ENCODE data around the gene ATP6V1F. TPM values are rescaled to one million over a fixed set of nuclear protein-coding genes. Genes with fewer than 3 reads are reported as not detected.
A peak's percentile ranks its signal among the peaks of the same experiment; 100 is the strongest.

Gene ATP6V1F
- total RNA-seq, 1 experiment from 2014 or later: 149 TPM

- Histone ChIP-seq H3K27me3 (ENCODE audit: insufficient read depth, low read length) (no peaks in the 10 kb centered on the region), H3K4me1 (ENCODE audit: control insufficient read depth in 1 of 2, insufficient read depth in 2 of 2, low read length in 2 of 2) (peaks cover 0 to 8% of the 10 kb centered on the region in 2 experiments; a peak in 2 of 4 replicates), H3K9ac (ENCODE audit: low read length) (no peak overlapping the region), H3K27ac (ENCODE audit: low read depth, low read length) (no peak overlapping the region), H3K9me3 (ENCODE audit: control insufficient read depth in 1 of 2, insufficient read depth in 1 of 2, low read depth in 1 of 2, low read length in 2 of 2) (no peaks in the 10 kb centered on the region), H3K79me2 (ENCODE audit: insufficient read depth, low read length) (no peaks in the 10 kb centered on the region), H3K36me3 (ENCODE audit: control insufficient read depth in 1 of 2, insufficient read depth in 2 of 2, low read length in 2 of 2) (peaks cover 0 to 22% of the 10 kb centered on the region in 2 experiments; a peak in 1 of 4 replicates), H4K20me1 (ENCODE audit: insufficient read depth) (no peaks in the 10 kb centered on the region), H2AFZ (ENCODE audit: low read depth, low read length, poor library complexity, severe bottlenecking) (no peak overlapping the region), H3K4me2 (ENCODE audit: low read length) (no peak overlapping the region), H3K4me3 (replicated peaks in 1 of 2; ENCODE audit: low read depth in 1 of 2, low read length in 2 of 2) (no peak overlapping the region), H3K9me2 (ENCODE audit: insufficient read depth) (no peaks in the 10 kb centered on the region)
- TSS peak; percentile 34 for BruUV-seq (replicated peaks)
- intact Hi-C loops (cut with micrococcal nuclease): no loop called here
- no peak for DNase-seq (ENCODE audit: low read depth, low spot score)
- RAD21 ChIA-PET (ENCODE audit: low non-redundant PET in 1 of 2, low total read pairs in 2 of 2, uncharacterized antibody in 2 of 2, unreplicated experiment in 2 of 2): no interaction called here
- ATAC-seq: no peak
- TF ChIP-seq JUND (IDR thresholded peaks at IDR 0.05): no peak
- TF ChIP-seq SIN3A (IDR thresholded peaks at IDR 0.05; ENCODE audit: low read depth): no peak
- TF ChIP-seq, protein P1, sequence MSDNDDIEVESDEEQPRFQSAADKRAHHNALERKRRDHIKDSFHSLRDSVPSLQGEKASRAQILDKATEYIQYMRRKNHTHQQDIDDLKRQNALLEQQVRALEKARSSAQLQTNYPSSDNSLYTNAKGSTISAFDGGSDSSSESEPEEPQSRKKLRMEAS (IDR thresholded peaks at IDR 0.05): no peak
- TF ChIP-seq EZH2phosphoT487 (IDR thresholded peaks at IDR 0.05; ENCODE audit: borderline replicate concordance): no peak
- no peak for TF ChIP-seq RAD21 (IDR thresholded peaks at IDR 0.05; ENCODE audit: low read depth)
- TF ChIP-seq SP1 (IDR thresholded peaks at IDR 0.05; ENCODE audit: low read depth): no peak
- no peak for TF ChIP-seq ELF1 (IDR thresholded peaks at IDR 0.05; ENCODE audit: borderline replicate concordance, low read depth)
- no peak for TF ChIP-seq FOSL1 (IDR thresholded peaks at IDR 0.05; ENCODE audit: low read depth)
- TF ChIP-seq YY1 (IDR thresholded peaks at IDR 0.05; ENCODE audit: extremely low read depth, insufficient replicate concordance, low read depth, low read length): no peak
- no peak for TF ChIP-seq SRF (IDR thresholded peaks at IDR 0.05; ENCODE audit: low read depth)
- no peak for TF ChIP-seq EGR1 (IDR thresholded peaks at IDR 0.05; ENCODE audit: low read depth)
- no peak for TF ChIP-seq TCF7L2 (IDR thresholded peaks at IDR 0.05; ENCODE audit: borderline replicate concordance, extremely low read depth, insufficient read depth, insufficient read length)
- no peak for TF ChIP-seq POLR2AphosphoS5 (IDR thresholded peaks at IDR 0.05; ENCODE audit: low read depth, low read length)
- no peak for TF ChIP-seq ATF3 (IDR thresholded peaks at IDR 0.05)
- TF ChIP-seq, protein P2, sequence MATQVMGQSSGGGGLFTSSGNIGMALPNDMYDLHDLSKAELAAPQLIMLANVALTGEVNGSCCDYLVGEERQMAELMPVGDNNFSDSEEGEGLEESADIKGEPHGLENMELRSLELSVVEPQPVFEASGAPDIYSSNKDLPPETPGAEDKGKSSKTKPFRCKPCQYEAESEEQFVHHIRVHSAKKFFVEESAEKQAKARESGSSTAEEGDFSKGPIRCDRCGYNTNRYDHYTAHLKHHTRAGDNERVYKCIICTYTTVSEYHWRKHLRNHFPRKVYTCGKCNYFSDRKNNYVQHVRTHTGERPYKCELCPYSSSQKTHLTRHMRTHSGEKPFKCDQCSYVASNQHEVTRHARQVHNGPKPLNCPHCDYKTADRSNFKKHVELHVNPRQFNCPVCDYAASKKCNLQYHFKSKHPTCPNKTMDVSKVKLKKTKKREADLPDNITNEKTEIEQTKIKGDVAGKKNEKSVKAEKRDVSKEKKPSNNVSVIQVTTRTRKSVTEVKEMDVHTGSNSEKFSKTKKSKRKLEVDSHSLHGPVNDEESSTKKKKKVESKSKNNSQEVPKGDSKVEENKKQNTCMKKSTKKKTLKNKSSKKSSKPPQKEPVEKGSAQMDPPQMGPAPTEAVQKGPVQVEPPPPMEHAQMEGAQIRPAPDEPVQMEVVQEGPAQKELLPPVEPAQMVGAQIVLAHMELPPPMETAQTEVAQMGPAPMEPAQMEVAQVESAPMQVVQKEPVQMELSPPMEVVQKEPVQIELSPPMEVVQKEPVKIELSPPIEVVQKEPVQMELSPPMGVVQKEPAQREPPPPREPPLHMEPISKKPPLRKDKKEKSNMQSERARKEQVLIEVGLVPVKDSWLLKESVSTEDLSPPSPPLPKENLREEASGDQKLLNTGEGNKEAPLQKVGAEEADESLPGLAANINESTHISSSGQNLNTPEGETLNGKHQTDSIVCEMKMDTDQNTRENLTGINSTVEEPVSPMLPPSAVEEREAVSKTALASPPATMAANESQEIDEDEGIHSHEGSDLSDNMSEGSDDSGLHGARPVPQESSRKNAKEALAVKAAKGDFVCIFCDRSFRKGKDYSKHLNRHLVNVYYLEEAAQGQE (IDR thresholded peaks at IDR 0.05; ENCODE audit: low read depth): no peak
- TF ChIP-seq EZH2 (IDR thresholded peaks at IDR 0.05): no peak
- POLR2A ChIA-PET: no interaction called here
- CTCF ChIA-PET: no interaction called here
These were observed 18.6 kb upstream of the ATP6V1F start for GRCh38 chr7:128843938-128844621.
